SU-DHL-6 (cell line): ENCODE measurements around the gene NPR3.
A peak's percentile ranks its signal among the peaks of the same experiment; 100 is the strongest.

Experiments used
- H2AFZ ChIP-seq: fragments of 200-600 bp; sonication (generic); 2 replicates; pipeline ENCODE4 v1.6.1; 2014; ENCODE audit warnings: low read depth, mild to moderate bottlenecking, moderate library complexity, mixed read lengths, antibody characterized with exemption, low read length; ENCODE audit not compliant: severe bottlenecking
- H3F3A ChIP-seq: fragments of 200-600 bp; shearing (Covaris generic); 2 replicates; pipeline ENCODE4 v1.6.0; 2016; ENCODE audit warnings: antibody characterized with exemption, mild to moderate bottlenecking; ENCODE audit not compliant: insufficient read depth
- H3K27ac ChIP-seq: fragments of 200-600 bp; sonication (generic); 2 replicates; pipeline ENCODE4 v1.5.1; 2016; ENCODE audit warnings: low read depth, mild to moderate bottlenecking, low read length, moderate library complexity, mixed read lengths
- H3K27me3 ChIP-seq: fragments of 200-600 bp; sonication (generic), shearing (Covaris generic); 2 replicates; pipeline ENCODE4 v1.6.0; 2014; ENCODE audit warnings: mild to moderate bottlenecking, low read length
- H3K36me3 ChIP-seq: fragments of 200-600 bp; sonication (generic); 2 replicates; pipeline ENCODE4 v1.6.1; 2014; ENCODE audit warnings: mild to moderate bottlenecking, low read length, mixed read lengths
- H3K4me2 ChIP-seq: fragments of 300-600, 200-600 bp; shearing (Covaris generic), sonication (generic); 2 replicates; pipeline ENCODE4 v1.6.0; 2014; ENCODE audit warnings: low read length, low read depth, mild to moderate bottlenecking; ENCODE audit not compliant: poor library complexity, severe bottlenecking
- H3K4me3 ChIP-seq: fragments of 200-600 bp; sonication (generic); 2 replicates; pipeline ENCODE4 v1.5.1; 2014; ENCODE audit warnings: antibody characterized with exemption, low read length, mild to moderate bottlenecking, mixed read lengths; ENCODE audit not compliant: insufficient read depth, poor library complexity, severe bottlenecking
- H3K79me2 ChIP-seq: fragments of 200-600 bp; sonication (generic); 2 replicates; pipeline ENCODE4 v1.6.1; 2014; ENCODE audit warnings: mild to moderate bottlenecking, low read length, moderate library complexity; ENCODE audit not compliant: insufficient read depth
- H3K9ac ChIP-seq: fragments of 200-600 bp; sonication (generic); 2 replicates; pipeline ENCODE4 v1.7.0; 2014; ENCODE audit warnings: mild to moderate bottlenecking, low read length
- H3K9me2 ChIP-seq: fragments of 200-600 bp; sonication (generic); replicated peaks from 2 replicates; pipeline ENCODE4 v1.6.1; 2014; ENCODE audit warnings: low read length; ENCODE audit not compliant: insufficient read depth
- H3K9me3 ChIP-seq: fragments of 200-600 bp; sonication (generic); 2 replicates; pipeline ENCODE4 v1.6.1; 2014; ENCODE audit warnings: low read length, mixed read lengths; ENCODE audit not compliant: insufficient read depth
- H4K20me1 ChIP-seq: fragments of 200-600 bp; sonication (generic); 2 replicates; pipeline ENCODE4 v1.6.1; 2014; ENCODE audit warnings: low read depth, mild to moderate bottlenecking, antibody characterized with exemption, low read length, moderate library complexity, mixed read lengths
- CTCF ChIP-seq: fragments of 200-600 bp; sonication (generic); IDR thresholded peaks from one replicate; pipeline ENCODE4 v1.5.1; 2017; ENCODE audit warnings: antibody characterized with exemption, mild to moderate bottlenecking, low read length, moderate library complexity; ENCODE audit not compliant: insufficient read depth, poor library complexity, severe bottlenecking
- EZH2phosphoT487 ChIP-seq: fragments of 200-600 bp; sonication (generic), shearing (Covaris generic); conservative IDR thresholded peaks from 2 replicates; pipeline ENCODE4 v1.6.1; 2018; ENCODE audit warnings: mild to moderate bottlenecking, antibody characterized with exemption, low read length, moderate library complexity, mixed read lengths

The NPR3 gene

GRCh38 chr5:32707418-32707997 is 3.6 kb upstream of the NPR3 start:
- H3K4me3 ChIP-seq = no peak overlapping the region
- no peaks in the 10 kb centered on the region for H3K9me3 ChIP-seq
- H3K27ac ChIP-seq = no peak overlapping the region
- no peaks in the 10 kb centered on the region for H3F3A ChIP-seq
- TF ChIP-seq EZH2phosphoT487 (no peak), CTCF (peak; percentile 37)
- no peaks in the 10 kb centered on the region for H3K27me3 ChIP-seq
- no peaks in the 10 kb centered on the region for H4K20me1 ChIP-seq
- no peak overlapping the region for H2AFZ ChIP-seq
- H3K9ac ChIP-seq = no peak overlapping the region
- H3K9me2 ChIP-seq = no peaks in the 10 kb centered on the region
- H3K36me3 ChIP-seq = no peaks in the 10 kb centered on the region
- no peaks in the 10 kb centered on the region for H3K79me2 ChIP-seq
- H3K4me2 ChIP-seq = no peak overlapping the region

- Histone ChIP-seq H3K27me3 (no peaks in the 10 kb centered on the region), H3F3A (no peaks in the 10 kb centered on the region), H4K20me1 (no peaks in the 10 kb centered on the region), H3K9ac (no peak overlapping the region), H3K79me2 (no peaks in the 10 kb centered on the region), H2AFZ (no peak overlapping the region), H3K4me3 (no peak overlapping the region), H3K4me2 (no peak overlapping the region), H3K36me3 (no peaks in the 10 kb centered on the region), H3K27ac (no peak overlapping the region), H3K9me3 (no peaks in the 10 kb centered on the region), H3K9me2 (no peaks in the 10 kb centered on the region)
- TF ChIP-seq CTCF = no peak
- TF ChIP-seq EZH2phosphoT487 = no peak
Observed at GRCh38 chr5:32708949-32709348, 2.2 kb upstream of the NPR3 start.

GRCh38 chr5:32709750-32710549 is 1.2 kb upstream of the NPR3 start:
- H3K79me2 ChIP-seq = no peaks in the 10 kb centered on the region
- no peaks in the 10 kb centered on the region for H3K36me3 ChIP-seq
- no peak overlapping the region for H3K9ac ChIP-seq
- H3F3A ChIP-seq = no peaks in the 10 kb centered on the region
- H2AFZ ChIP-seq = no peak overlapping the region
- no peaks in the 10 kb centered on the region for H3K9me3 ChIP-seq
- H3K9me2 ChIP-seq = no peaks in the 10 kb centered on the region
- no peak for TF ChIP-seq CTCF
- TF ChIP-seq EZH2phosphoT487 = no peak
- no peak overlapping the region for H3K27ac ChIP-seq
- H3K4me2 ChIP-seq = no peak overlapping the region
- H3K4me3 ChIP-seq = no peak overlapping the region
- no peaks in the 10 kb centered on the region for H3K27me3 ChIP-seq
- no peaks in the 10 kb centered on the region for H4K20me1 ChIP-seq
